IMR-90 (cell line): ENCODE measurements around the gene MEPE. TPM values are rescaled to one million over a fixed set of nuclear protein-coding genes. Genes with fewer than 3 reads are reported as not detected.
A peak's percentile ranks its signal among the peaks of the same experiment; 100 is the strongest.

Source experiments
- ATAC-seq: fragments of 200-7000 bp; cut with Tn5 transposase; 2 replicates; pipeline ENCODE4 v1.9.1; 2020; ENCODE audit warnings: low read depth, mild to moderate bottlenecking, moderate library complexity
- BruUV-seq: library from RNA; stranded (reverse); fragments of 400-500 nt; replicated peaks from 2 replicates; lab custom pipeline; 2021; lab: Mats Ljungman, UMichigan
- CTCF ChIA-PET: fragments of 300-600 bp; formaldehyde crosslinking; extraction: SDS; loops from one replicate; lab custom pipeline; 2021; ENCODE audit warnings: antibody characterized with exemption; lab: Yijun Ruan, JAX
- POLR2A ChIA-PET: fragments of 300-600 bp; sonication (Branson Sonifier 250); formaldehyde crosslinking; loops from one replicate; lab custom pipeline; 2022; ENCODE audit warnings: antibody characterized with exemption; ENCODE audit not compliant: unreplicated experiment; lab: Charles Lee
- DNase-seq: peaks from one replicate; pipeline ENCODE4 v3.0.0; 2013
- H2AFZ ChIP-seq: replicated peaks from 2 replicates; pipeline ENCODE3; 2013; ENCODE audit warnings: low read length, mild to moderate bottlenecking; ENCODE audit not compliant: poor library complexity
- H2AK5ac ChIP-seq: 2 replicates; pipeline ENCODE4 v1.6.1; 2013; ENCODE audit warnings: low read depth, low read length, inconsistent platforms
- H2AK9ac ChIP-seq: replicated peaks from 2 replicates; pipeline ENCODE3; 2013; ENCODE audit warnings: mild to moderate bottlenecking, low read depth, low read length, moderate library complexity; ENCODE audit not compliant: poor library complexity
- H2BK120ac ChIP-seq: 2 replicates; pipeline ENCODE4 v1.6.1; 2013; ENCODE audit warnings: low read depth, low read length, inconsistent platforms
- H2BK15ac ChIP-seq: 3 replicates; pipeline ENCODE4 v1.6.1; 2013; ENCODE audit warnings: low read depth, low read length, inconsistent platforms
- H2BK20ac ChIP-seq: 2 replicates; pipeline ENCODE4 v1.6.1; 2013; ENCODE audit warnings: low read depth, mild to moderate bottlenecking, inconsistent platforms, low read length, moderate library complexity
- H2BK5ac ChIP-seq: 2 replicates; pipeline ENCODE4 v1.6.1; 2013; ENCODE audit warnings: mild to moderate bottlenecking, low read depth, low read length, inconsistent platforms; ENCODE audit not compliant: poor library complexity, severe bottlenecking
- H3K14ac ChIP-seq: replicated peaks from 2 replicates; pipeline ENCODE4 v1.6.1; 2013; ENCODE audit warnings: low read depth, low read length, inconsistent platforms
- H3K18ac ChIP-seq: 2 replicates; pipeline ENCODE4 v1.6.1; 2013; ENCODE audit warnings: low read depth, low read length, control low read depth
- H3K23ac ChIP-seq: 2 replicates; pipeline ENCODE4 v1.6.1; 2013; ENCODE audit warnings: low read depth, low read length, inconsistent platforms
- H3K27ac ChIP-seq: 2 replicates; pipeline ENCODE4 v1.5.1; 2013; ENCODE audit warnings: mild to moderate bottlenecking, control low read depth, low read length; ENCODE audit not compliant: insufficient read depth
- H3K27me3 ChIP-seq: 2 replicates; pipeline ENCODE4 v1.6.1; 2013; ENCODE audit warnings: low read length; ENCODE audit not compliant: control insufficient read depth, insufficient read depth
- H3K36me3 ChIP-seq: 2 replicates; pipeline ENCODE4 v1.6.1; 2013; ENCODE audit warnings: low read length, mixed read lengths; ENCODE audit not compliant: control insufficient read depth, insufficient read depth
- H3K4ac ChIP-seq: 2 replicates; pipeline ENCODE4 v1.6.1; 2013; ENCODE audit warnings: low read depth, low read length, inconsistent platforms
- H3K4me1 ChIP-seq: 2 replicates; pipeline ENCODE4 v1.6.1; 2013; ENCODE audit warnings: low read length, mixed read lengths; ENCODE audit not compliant: control insufficient read depth, insufficient read depth
- H3K4me2 ChIP-seq: 2 replicates; pipeline ENCODE4 v1.6.1; 2013; ENCODE audit warnings: low read depth, mild to moderate bottlenecking, control low read depth, low read length, moderate library complexity
- H3K4me3 ChIP-seq: 2 replicates; pipeline ENCODE4 v1.5.1; 2013; ENCODE audit warnings: low read depth, mild to moderate bottlenecking, control low read depth, low read length, moderate library complexity; ENCODE audit not compliant: insufficient read depth
- H3K56ac ChIP-seq: 2 replicates; pipeline ENCODE4 v1.6.1; 2013; ENCODE audit warnings: low read length, inconsistent platforms; ENCODE audit not compliant: insufficient read depth; ENCODE audit errors: extremely low read depth
- H3K79me1 ChIP-seq, 2 experiments: 2 replicates each; pipeline ENCODE4 v1.6.1; 2013; ENCODE audit warnings: low read length in 2 of 2, inconsistent platforms in 1 of 2, low read depth in 1 of 2
- H3K9ac ChIP-seq: 2 replicates; pipeline ENCODE4 v1.6.1; 2013; ENCODE audit warnings: low read depth, low read length, control low read depth
- H3K9me1 ChIP-seq: 2 replicates; pipeline ENCODE4 v1.6.1; 2013; ENCODE audit warnings: low read length, inconsistent platforms; ENCODE audit not compliant: insufficient read depth
- H3K9me3 ChIP-seq: 2 replicates; pipeline ENCODE4 v1.6.1; 2013; ENCODE audit warnings: low read length; ENCODE audit not compliant: control insufficient read depth, insufficient read depth
- H4K20me1 ChIP-seq: 2 replicates; pipeline ENCODE4 v1.6.1; 2013; ENCODE audit warnings: low read length, inconsistent platforms; ENCODE audit not compliant: insufficient read depth
- H4K5ac ChIP-seq: 2 replicates; pipeline ENCODE4 v1.6.1; 2013; ENCODE audit warnings: mild to moderate bottlenecking, low read depth, low read length, control low read depth
- H4K8ac ChIP-seq, 2 experiments: 2 replicates each; pipeline ENCODE4 v1.6.1; 2013; ENCODE audit warnings: low read depth in 2 of 2, low read length in 2 of 2, control low read depth in 1 of 2, inconsistent platforms in 1 of 2
- H4K91ac ChIP-seq: 2 replicates; pipeline ENCODE4 v1.6.1; 2013; ENCODE audit warnings: low read depth, low read length, inconsistent platforms; ENCODE audit not compliant: insufficient read depth
- BHLHE40 ChIP-seq: fragments of 150-350 bp; IDR thresholded peaks from 2 replicates; pipeline ENCODE4 v1.6.1; 2016; ENCODE audit warnings: mild to moderate bottlenecking, low read depth, low read length
- CEBPB ChIP-seq: IDR thresholded peaks from 2 replicates; pipeline ENCODE4 v1.6.1; 2012; ENCODE audit warnings: low read depth, low read length, improper control_type of control experiment
- CHD1 ChIP-seq: IDR thresholded peaks from 2 replicates; pipeline ENCODE4 v1.6.1; 2012; ENCODE audit warnings: low read depth, low read length, improper control_type of control experiment
- CTCF ChIP-seq: conservative IDR thresholded peaks from 2 replicates; pipeline ENCODE4 v1.5.1; 2012; ENCODE audit warnings: mild to moderate bottlenecking, low read depth, low read length, improper control_type of control experiment
- ELK1 ChIP-seq: fragments of 150-350 bp; IDR thresholded peaks from 2 replicates; pipeline ENCODE4 v1.6.1; 2016; ENCODE audit warnings: low read depth, mild to moderate bottlenecking, low read length, moderate library complexity, borderline replicate concordance
- FOS ChIP-seq: fragments of 150-350 bp; IDR thresholded peaks from 2 replicates; pipeline ENCODE4 v1.6.1; 2016; ENCODE audit warnings: low read depth, low read length
- MAFK ChIP-seq: IDR thresholded peaks from 2 replicates; pipeline ENCODE4 v1.6.1; 2012; ENCODE audit warnings: low read depth, low read length, improper control_type of control experiment
- MAZ ChIP-seq: IDR thresholded peaks from 2 replicates; pipeline ENCODE4 v1.6.1; 2012; ENCODE audit warnings: low read depth, mild to moderate bottlenecking, low read length, improper control_type of control experiment, moderate library complexity, borderline replicate concordance
- NFE2L2 ChIP-seq: fragments of 150-350 bp; IDR thresholded peaks from 2 replicates; pipeline ENCODE4 v1.6.1; 2016; ENCODE audit warnings: low read depth, mild to moderate bottlenecking, low read length
- POLR2A ChIP-seq: IDR thresholded peaks from 2 replicates; pipeline ENCODE4 v1.6.1; 2012; ENCODE audit warnings: mild to moderate bottlenecking, low read depth, low read length
- RAD21 ChIP-seq: IDR thresholded peaks from 2 replicates; pipeline ENCODE4 v1.6.1; 2012; ENCODE audit warnings: low read length, improper control_type of control experiment
- RFX5 ChIP-seq: IDR thresholded peaks from 2 replicates; pipeline ENCODE4 v1.8.0; 2012; ENCODE audit warnings: low read depth, mild to moderate bottlenecking, low read length, moderate library complexity
- SMC3 ChIP-seq: fragments of 150-350 bp; IDR thresholded peaks from 2 replicates; pipeline ENCODE4 v1.6.1; 2016; ENCODE audit warnings: low read depth, mild to moderate bottlenecking, antibody characterized with exemption, low read length, moderate library complexity
- USF2 ChIP-seq: fragments of 150-350 bp; IDR thresholded peaks from 2 replicates; pipeline ENCODE4 v1.6.1; 2017; ENCODE audit warnings: mild to moderate bottlenecking, antibody characterized with exemption, low read length, low read depth
- WGBS, 2 experiments: methylation state at CpG; one replicate each; pipeline versions ENCODE4 v1.1.5 to v1.1.7; 2013; ENCODE audit warnings: missing lambda C conversion rate in 2 of 2; ENCODE audit not compliant: insufficient read length in 1 of 2; ENCODE audit errors: extremely low coverage in 2 of 2; 5-methylcytosine and 5-hydroxymethylcytosine counted together
- dilution Hi-C: fragments of 300-500 bp; cut with HindIII; formaldehyde crosslinking; loops from one replicate; pipeline ENCODE4 v1.14.3; 2018; ENCODE audit warnings: low sequenced_read_pairs; ENCODE audit not compliant: unreplicated experiment
- in situ Hi-C: fragments of 300-500 bp; cut with MboI; formaldehyde crosslinking; loops from 3 replicates; pipeline ENCODE4 v1.14.3; 2019; ENCODE audit warnings: low sequenced_read_pairs, inconsistent platforms, mixed read lengths
- intact Hi-C: fragments of 100-400 bp; cut with micrococcal nuclease; formaldehyde crosslinking; loops from 2 replicates; pipeline ENCODE4 v1.10.0; 2022
- polyA plus RNA-seq, 3 experiments: library from polyadenylated mRNA; depleted of rRNA; stranded (reverse); fragments of >200 nt; gene quantifications; 2 replicates each; pipeline ENCODE4 v1.2.3, GENCODE V29; 2012; ENCODE audit warnings: low replicate concordance in 1 of 3
- total RNA-seq: library from RNA; depleted of rRNA; stranded (reverse); fragments of >200 nt; gene quantifications from 2 replicates; pipeline ENCODE4 v1.2.3, GENCODE V29; 2012

MEPE gene
- total and polyA plus RNA-seq, 2 of the 4 experiments (the other 2 are of a cell fraction): not detected

GRCh38 chr4:87853108-87853507 is 20.3 kb downstream of the MEPE start:
- no peak for TF ChIP-seq NFE2L2
- TF ChIP-seq MAZ: no peak
- TF ChIP-seq POLR2A: no peak
- TF ChIP-seq SMC3: peak; percentile 56
- no peak for TF ChIP-seq ELK1
- no peak for TF ChIP-seq USF2
- no peak for TF ChIP-seq RFX5
- TF ChIP-seq FOS: no peak
- TF ChIP-seq CHD1: no peak
- no peak for TF ChIP-seq CEBPB
- peak; percentile 60 for TF ChIP-seq CTCF
- no peak for TF ChIP-seq MAFK
- TF ChIP-seq RAD21: peak; percentile 55
- TF ChIP-seq BHLHE40: no peak
- Histone ChIP-seq H4K5ac (no peak overlapping the region), H2BK5ac (no peak overlapping the region), H3K23ac (no peak overlapping the region), H3K9me1 (no peaks in the 10 kb centered on the region), H3K14ac (no peak overlapping the region), H3K36me3 (no peaks in the 10 kb centered on the region), H2AFZ (no peak overlapping the region), H3K56ac (no peak overlapping the region), H3K9me3 (no peaks in the 10 kb centered on the region), H2AK5ac (no peak overlapping the region), H3K4ac (no peak overlapping the region), H4K20me1 (no peaks in the 10 kb centered on the region), H4K8ac (no peak overlapping the region), H4K91ac (no peak overlapping the region), H3K4me3 (no peak overlapping the region), H3K79me1 (no peaks in the 10 kb centered on the region), H3K9ac (no peak overlapping the region), H3K27me3 (peaks cover 2% of the 10 kb centered on the region; the same call in 1 of the 2 replicates), H2AK9ac (no peak overlapping the region), H3K18ac (no peak overlapping the region), H3K27ac (no peak overlapping the region), H2BK15ac (no peak overlapping the region), H2BK120ac (no peak overlapping the region), H3K4me1 (no peaks in the 10 kb centered on the region), H2BK20ac (no peak overlapping the region), H3K4me2 (no peak overlapping the region)
- in situ Hi-C loops: loop anchor here (10.0 kb wide), 1 partner anchor 122 kb away; the partner anchor contains the start of gene SPP1
- WGBS, 2 experiments: no CpG with 5 or more reads among the region's 3 CpGs
- no TSS peak for BruUV-seq
- CTCF ChIA-PET: interaction anchor here (0.6 to 2.3 kb wide), 10 partner anchors 9 to 662 kb away, joined by 3 to 18 read pairs (median 4); no protein-coding TSS in a partner anchor
- POLR2A ChIA-PET: no interaction called here
- dilution Hi-C loops: no loop called here
- ATAC-seq (peak; percentile 69), DNase-seq (peak; percentile 51)
- intact Hi-C loops: loop anchor here (1.0 to 10.0 kb wide), 4 partner anchors 120 to 359 kb away; no protein-coding TSS in a partner anchor
